HepG2 (cell line): ENCODE data around the gene TALDO1. TPM values are rescaled to one million over a fixed set of nuclear protein-coding genes. Genes with fewer than 3 reads are reported as not detected.
A peak's percentile ranks its signal among the peaks of the same experiment; 100 is the strongest.

Experiments
- DNMT1 ChIP-seq: sonication (generic); formaldehyde crosslinking; IDR thresholded peaks from 2 replicates; pipeline ENCODE4 v1.5.1; 2020; ENCODE audit warnings: mild to moderate bottlenecking, missing genetic modification reagents
- FOXK1 ChIP-seq: sonication (generic); formaldehyde crosslinking; IDR thresholded peaks from 2 replicates; pipeline ENCODE4 v1.4.0; 2020; ENCODE audit warnings: low read depth, missing genetic modification reagents, borderline replicate concordance
- GLI4 ChIP-seq: sonication (generic); formaldehyde crosslinking; IDR thresholded peaks from 2 replicates; pipeline ENCODE4 v1.5.1; 2020; ENCODE audit warnings: missing genetic modification reagents, mild to moderate bottlenecking, moderate library complexity, borderline replicate concordance
- HINFP ChIP-seq: sonication (generic); formaldehyde crosslinking; IDR thresholded peaks from 2 replicates; pipeline ENCODE4 v1.4.0; 2020; ENCODE audit warnings: low read depth, mild to moderate bottlenecking, missing genetic modification reagents
- MYC ChIP-seq: sonication (generic); formaldehyde crosslinking; IDR thresholded peaks from 2 replicates; pipeline ENCODE4 v1.9.0; 2021; ENCODE audit warnings: missing genetic modification reagents, borderline replicate concordance
- NFYC ChIP-seq: IDR thresholded peaks from 2 replicates; pipeline ENCODE4 v1.6.1; 2016; ENCODE audit warnings: missing genetic modification reagents, missing compliant biosample characterization
- RBAK ChIP-seq: sonication (generic); formaldehyde crosslinking; IDR thresholded peaks from 2 replicates; pipeline ENCODE4 v1.5.1; 2020; ENCODE audit warnings: mild to moderate bottlenecking, missing genetic modification reagents
- SKIL ChIP-seq: sonication (generic); formaldehyde crosslinking; IDR thresholded peaks from 2 replicates; pipeline ENCODE4 v1.8.0; 2022; ENCODE audit warnings: missing genetic modification reagents, mild to moderate bottlenecking, moderate library complexity, borderline replicate concordance
- SMYD3 ChIP-seq: sonication (generic); formaldehyde crosslinking; IDR thresholded peaks from 2 replicates; pipeline ENCODE4 v1.8.1; 2023; ENCODE audit warnings: mild to moderate bottlenecking, missing genetic modification reagents
- ZFP91 ChIP-seq: sonication (generic); formaldehyde crosslinking; IDR thresholded peaks from 2 replicates; pipeline ENCODE4 v1.9.0; 2022; ENCODE audit warnings: missing genetic modification reagents, mild to moderate bottlenecking, borderline replicate concordance
- ZFX ChIP-seq: sonication (generic); formaldehyde crosslinking; IDR thresholded peaks from 2 replicates; pipeline ENCODE4 v1.4.0; 2020; ENCODE audit warnings: mild to moderate bottlenecking, low read depth, missing genetic modification reagents, moderate library complexity
- ZMYM2 ChIP-seq: sonication (generic); formaldehyde crosslinking; IDR thresholded peaks from 2 replicates; pipeline ENCODE4 v1.8.0; 2022; ENCODE audit warnings: mild to moderate bottlenecking, missing genetic modification reagents
- ZNF343 ChIP-seq: sonication (generic); formaldehyde crosslinking; IDR thresholded peaks from 2 replicates; pipeline ENCODE4 v1.4.0; 2020; ENCODE audit warnings: mild to moderate bottlenecking, missing genetic modification reagents
- ZNF383 ChIP-seq: sonication (generic); formaldehyde crosslinking; IDR thresholded peaks from 2 replicates; pipeline ENCODE4 v1.4.0; 2020; ENCODE audit warnings: missing genetic modification reagents, mild to moderate bottlenecking, borderline replicate concordance
- ZNF512B ChIP-seq: sonication (generic); formaldehyde crosslinking; IDR thresholded peaks from 2 replicates; pipeline ENCODE4 v1.5.1; 2020; ENCODE audit warnings: missing genetic modification reagents, mild to moderate bottlenecking, borderline replicate concordance
- ZNF619 ChIP-seq: sonication (generic); formaldehyde crosslinking; IDR thresholded peaks from 2 replicates; pipeline ENCODE4 v1.4.0; 2020; ENCODE audit warnings: mild to moderate bottlenecking, missing genetic modification reagents
- ZNF737 ChIP-seq: sonication (generic); formaldehyde crosslinking; IDR thresholded peaks from 2 replicates; pipeline ENCODE4 v1.5.0; 2020; ENCODE audit warnings: missing genetic modification reagents, mild to moderate bottlenecking, borderline replicate concordance
- ZNF776 ChIP-seq: sonication (generic); formaldehyde crosslinking; IDR thresholded peaks from 2 replicates; pipeline ENCODE4 v1.4.0; 2020; ENCODE audit warnings: mild to moderate bottlenecking, missing genetic modification reagents
- polyA plus RNA-seq, 8 experiments: library from polyadenylated mRNA; depleted of rRNA in 3 of 8; stranded (reverse) in 7 of 8; unstranded in 1 of 8; fragments of >200 nt; fragmentation: Illumina TruSeq in 4 of 8; extraction: Trizol in 4 of 8; gene quantifications; 2 replicates each; pipeline versions ENCODE4 v1.2.1 to v1.2.3, GENCODE V29; 2011 to 2016; ENCODE audit warnings: low read depth in 4 of 8, missing spikeins in 1 of 8, mixed read lengths in 1 of 8; ENCODE audit not compliant: insufficient read depth in 1 of 8
- total RNA-seq, 5 experiments: library from RNA; depleted of rRNA; stranded (reverse); fragments of >200 nt; fragmentation: Illumina TruSeq; extraction: Trizol; gene quantifications; 2 replicates each; pipeline ENCODE4 v1.2.3, GENCODE V29; 2016; ENCODE audit warnings: low read depth in 1 of 5

The TALDO1 gene
- total and polyA plus RNA-seq, 2 of the 13 experiments (the other 11 are each of a cell fraction or from before 2014, with no cell fraction given), result 107 to 240 TPM

GRCh38 chr11:747158-748006 is at the start of gene TALDO1 (continued):
- TF ChIP-seq ZFX, result peak; percentile 92
- TF ChIP-seq ZMYM2 (CRISPR knock-in tag), result no peak
- TF ChIP-seq ZNF343 (CRISPR knock-in tag), result peak; percentile 86; the same call in 1 of the 2 replicates
- TF ChIP-seq ZNF512B (CRISPR knock-in tag), result no peak
- no peak for TF ChIP-seq SMYD3
- 0 out of 2 replicates have a peak, but pooled peaks have one; percentile 50 for TF ChIP-seq GLI4 (CRISPR knock-in tag)
- no peak for TF ChIP-seq RBAK (CRISPR knock-in tag)
- TF ChIP-seq DNMT1, result peak; percentile 41; the same call in 1 of the 2 replicates
- peak; percentile 71 for TF ChIP-seq NFYC (CRISPR knock-in tag)
- no peak for TF ChIP-seq FOXK1 (CRISPR knock-in tag)
- TF ChIP-seq ZNF383 (CRISPR knock-in tag), result no peak
- TF ChIP-seq HINFP (CRISPR knock-in tag), result peak; percentile 79; the same call in 1 of the 2 replicates
- peak; percentile 74 for TF ChIP-seq ZFP91 (CRISPR knock-in tag)
- TF ChIP-seq ZNF737 (CRISPR knock-in tag), result no peak
- TF ChIP-seq ZNF619, result peak; percentile 80; the same call in 1 of the 2 replicates
- peak; percentile 32; the same call in 1 of the 2 replicates for TF ChIP-seq SKIL (CRISPR knock-in tag)
- peak; percentile 42; the same call in 1 of the 2 replicates for TF ChIP-seq MYC (CRISPR knock-in tag)
- TF ChIP-seq ZNF776 (CRISPR knock-in tag), result peak; percentile 95
